Stimulated activated CD4-positive, alpha-beta T cell treated with anti-CD3 and anti-CD28 coated beads, Interleukin-12 subunit alpha, Interleukin-12 subunit beta, amount 100 ng/mL, for 24 hours (primary cell): ENCODE measurements around the gene TBC1D4.

Experiments
- DNase-seq, 2 experiments: peaks; one replicate each; pipeline ENCODE4 v3.0.0-alpha.2; 2020; ENCODE audit warnings: low read depth in 2 of 2

TBC1D4 gene

GRCh38 chr13:75418186-75418843 lies 63.7 kb downstream of the TBC1D4 start:
- no peak for DNase-seq

GRCh38 chr13:75417656-75418055 lies 64.3 kb downstream of the TBC1D4 start:
- DNase-seq, result no peak

- DNase-seq, result no peak
Observed at GRCh38 chr13:75417012-75417384, 65.0 kb downstream of the TBC1D4 start.

- DNase-seq, result no peak
Observed at GRCh38 chr13:75416327-75417011, 65.5 kb downstream of the TBC1D4 start.

- no peak for DNase-seq
Observed at GRCh38 chr13:75415694-75416093, 66.3 kb downstream of the TBC1D4 start.

- no peak for DNase-seq
Observed at GRCh38 chr13:75415171-75415570, 66.8 kb downstream of the TBC1D4 start.

- DNase-seq, result no peak
Observed at GRCh38 chr13:75414036-75414827, 67.7 kb downstream of the TBC1D4 start.

GRCh38 chr13:75411924-75412537 lies 69.9 kb downstream of the TBC1D4 start:
- no peak for DNase-seq

- DNase-seq, result no peak
Observed at GRCh38 chr13:75410207-75410606, 71.8 kb downstream of the TBC1D4 start.

- DNase-seq, result no peak
Observed at GRCh38 chr13:75407998-75408397, 74.0 kb downstream of the TBC1D4 start.

- no peak for DNase-seq
Observed at GRCh38 chr13:75407473-75407872, 74.5 kb downstream of the TBC1D4 start.

GRCh38 chr13:75405976-75406703 lies 75.8 kb downstream of the TBC1D4 start:
- no peak for DNase-seq

- DNase-seq, result no peak
Observed at GRCh38 chr13:75404726-75405125, 77.2 kb downstream of the TBC1D4 start.

- DNase-seq, result no peak
Observed at GRCh38 chr13:75402787-75403186, 79.2 kb downstream of the TBC1D4 start.

GRCh38 chr13:75400775-75401174 lies 81.2 kb downstream of the TBC1D4 start:
- no peak for DNase-seq

- no peak for DNase-seq
Observed at GRCh38 chr13:75399879-75400217, 82.1 kb downstream of the TBC1D4 start.

GRCh38 chr13:75399168-75399878 lies 82.6 kb downstream of the TBC1D4 start:
- no peak for DNase-seq

GRCh38 chr13:75398072-75398471 lies 83.9 kb downstream of the TBC1D4 start:
- DNase-seq, result no peak

- no peak for DNase-seq
Observed at GRCh38 chr13:75395901-75396300, 86.1 kb downstream of the TBC1D4 start.

- DNase-seq, result no peak
Observed at GRCh38 chr13:75395066-75395465, 86.9 kb downstream of the TBC1D4 start.

GRCh38 chr13:75393839-75394520 lies 88.0 kb downstream of the TBC1D4 start:
- DNase-seq, result no peak
